ENCODE data around the gene GLUL. TPM values are rescaled to one million over a fixed set of nuclear protein-coding genes. Genes with fewer than 3 reads are reported as not detected.
A peak's percentile ranks its signal among the peaks of the same experiment; 100 is the strongest.

GLUL gene
- total and polyA plus RNA-seq, 7 experiments from 2014 or later: 44.9 to 357 (median 68.2) TPM

DNA sequence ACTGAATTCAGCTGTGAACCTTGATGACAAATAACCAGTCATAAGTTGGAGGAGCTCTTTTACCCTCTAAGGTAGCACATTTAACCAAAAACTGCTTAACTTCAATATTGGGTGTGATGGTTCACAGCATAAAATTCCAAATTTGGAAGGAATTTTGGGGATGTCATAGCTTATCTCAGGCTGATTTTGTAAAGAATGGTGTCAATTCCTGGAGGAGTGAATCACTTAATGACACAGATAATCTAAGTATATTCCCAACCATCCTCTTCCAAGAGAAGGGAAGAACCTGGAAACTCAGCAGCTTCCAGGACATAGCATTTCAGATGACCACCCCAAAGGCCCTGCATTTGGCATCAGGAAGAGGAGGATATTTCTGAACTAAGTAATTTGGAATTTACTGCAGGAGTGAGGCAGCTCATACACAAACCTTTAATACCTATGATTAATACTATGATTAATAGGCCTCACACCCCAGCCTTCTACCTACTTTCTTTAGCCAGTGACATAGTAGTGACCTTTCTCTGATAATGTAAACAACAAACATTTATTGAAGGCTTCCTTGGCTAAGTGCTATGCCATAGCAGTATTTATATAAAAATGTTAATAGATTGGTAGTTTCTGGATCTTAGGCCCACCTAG is 14.5 kb downstream of the GLUL start:
- Histone ChIP-seq H3K27me3 (ENCODE audit: control insufficient read depth in 2 of 2, insufficient read depth in 2 of 2, low read length in 2 of 2) (no peaks in the 10 kb centered on the region), H3K27ac (ENCODE audit: low read depth, low read length) (no peak overlapping the region), H3K4me1 (ENCODE audit: control insufficient read depth in 2 of 2, insufficient read depth in 2 of 2, low read length in 2 of 2) (no peaks in the 10 kb centered on the region), H3K9me3 (ENCODE audit: control insufficient read depth in 2 of 3, low read length in 3 of 3) (no peaks in the 10 kb centered on the region), H3K4me3 (ENCODE audit: low read length) (no peak overlapping the region), H3K36me3 (ENCODE audit: control insufficient read depth in 2 of 3, insufficient read depth in 3 of 3, low read length in 3 of 3) (no peaks in the 10 kb centered on the region)
- no peak for ATAC-seq
- ChIA-PET CTCF (no interaction called here), POLR2A (no interaction called here)
- H3K36me3 Mint-ChIP-seq: peaks cover 0 to 7% (median under 1%) of the 10 kb centered on the region in 5 donors
- intact Hi-C loops (cut with micrococcal nuclease): no loop called here
- no peak overlapping the region for H3K4me3 Mint-ChIP-seq
- H3K4me1 Mint-ChIP-seq: peaks cover 0 to 2% (median 0%) of the 10 kb centered on the region in 7 donors
- H3K27ac Mint-ChIP-seq: no peak overlapping the region
- H3K9me3 Mint-ChIP-seq: no peaks in the 10 kb centered on the region
- peaks cover 0 to 18% (median 0%) of the 10 kb centered on the region in 5 donors for H3K27me3 Mint-ChIP-seq
- no peak for DNase-seq

DNA sequence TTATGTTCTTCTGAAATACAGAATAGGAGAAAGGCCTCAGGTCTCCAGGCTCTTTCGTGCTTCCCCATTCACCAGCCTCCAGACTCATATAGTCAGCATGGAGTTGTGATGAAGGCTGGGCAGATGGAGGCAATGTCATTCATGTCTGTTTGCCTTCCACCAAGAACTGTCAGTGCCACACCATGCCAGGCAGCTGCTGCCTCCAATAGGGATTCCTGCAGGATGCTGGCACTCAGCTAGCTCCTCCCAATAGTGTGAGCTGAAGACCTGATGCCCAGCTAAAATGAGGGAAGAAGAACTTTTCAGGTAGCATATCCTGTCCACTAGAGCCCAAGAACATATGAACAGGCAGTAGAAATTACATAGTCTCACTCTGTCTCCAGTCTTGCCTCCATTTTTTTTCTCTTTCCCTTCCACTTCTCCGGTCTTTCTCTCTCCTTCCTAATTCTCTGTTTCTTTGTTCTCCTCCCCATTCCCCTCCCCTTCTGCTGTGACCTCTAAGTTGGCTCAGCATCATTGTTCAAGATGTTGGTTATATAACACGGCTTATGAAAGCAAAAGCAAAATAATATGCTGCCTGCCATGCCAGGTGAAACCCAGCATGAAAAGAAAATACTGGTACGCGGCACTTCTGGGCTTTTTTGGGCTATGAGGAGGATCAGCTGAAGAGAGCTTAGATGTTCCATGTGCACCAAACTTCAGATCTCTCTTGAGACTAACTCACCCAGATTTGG is 17.3 kb downstream of the GLUL start:
- DNase-seq (no peak), ATAC-seq (no peak)
- no peak overlapping the region for H3K4me3 ChIP-seq (ENCODE audit: low read length)
- no peaks in the 10 kb centered on the region for H3K36me3 Mint-ChIP-seq
- H3K27ac ChIP-seq (ENCODE audit: low read depth, low read length): no peak overlapping the region
- peaks cover 0 to 2% (median 0%) of the 10 kb centered on the region in 7 donors for H3K4me1 Mint-ChIP-seq
- ChIA-PET CTCF (no interaction called here), POLR2A (no interaction called here)
- no peaks in the 10 kb centered on the region for H3K4me1 ChIP-seq (ENCODE audit: control insufficient read depth in 2 of 2, insufficient read depth in 2 of 2, low read length in 2 of 2)
- no peak overlapping the region for H3K27ac Mint-ChIP-seq
- H3K9me3 Mint-ChIP-seq: no peaks in the 10 kb centered on the region
- intact Hi-C loops (cut with micrococcal nuclease): no loop called here
- peaks cover 0 to 21% (median 0%) of the 10 kb centered on the region in 5 donors for H3K27me3 Mint-ChIP-seq
- H3K36me3 ChIP-seq (ENCODE audit: control insufficient read depth in 2 of 3, insufficient read depth in 3 of 3, low read length in 3 of 3): no peaks in the 10 kb centered on the region
- H3K27me3 ChIP-seq (ENCODE audit: control insufficient read depth in 2 of 2, insufficient read depth in 2 of 2, low read length in 2 of 2): no peaks in the 10 kb centered on the region
- no peaks in the 10 kb centered on the region for H3K9me3 ChIP-seq (ENCODE audit: control insufficient read depth in 2 of 3, low read length in 3 of 3)
- no peak overlapping the region for H3K4me3 Mint-ChIP-seq

DNA sequence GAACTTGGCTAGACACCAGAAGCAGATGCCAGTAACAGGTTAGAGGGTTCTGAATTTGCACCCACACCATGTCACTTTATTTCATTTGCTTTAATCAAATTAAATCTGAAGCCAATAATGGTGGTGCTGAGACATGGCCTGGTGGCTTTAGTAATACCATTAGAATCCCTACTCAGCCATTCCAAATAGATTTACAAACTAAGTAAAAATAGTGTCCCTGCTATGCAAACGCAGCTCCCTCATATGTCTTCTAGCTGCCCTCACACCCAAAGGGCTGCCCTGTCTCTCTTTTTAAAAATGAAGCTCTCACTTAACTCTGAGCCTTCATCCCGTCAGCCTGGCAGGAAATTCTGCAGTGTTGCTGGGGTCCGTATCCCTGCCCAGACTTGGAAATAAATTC is 21.1 kb downstream of the GLUL start:
- DNase-seq (no peak), ATAC-seq (no peak)
- intact Hi-C loops (cut with micrococcal nuclease): no loop called here
- peaks cover 0 to 1% (median 0%) of the 10 kb centered on the region in 11 donors for H3K9me3 Mint-ChIP-seq
- Histone ChIP-seq H3K36me3 (ENCODE audit: control insufficient read depth in 2 of 3, insufficient read depth in 3 of 3, low read length in 3 of 3) (no peaks in the 10 kb centered on the region), H3K4me1 (ENCODE audit: control insufficient read depth in 2 of 2, insufficient read depth in 2 of 2, low read length in 2 of 2) (no peaks in the 10 kb centered on the region), H3K27me3 (ENCODE audit: control insufficient read depth in 2 of 2, insufficient read depth in 2 of 2, low read length in 2 of 2) (no peaks in the 10 kb centered on the region), H3K4me3 (ENCODE audit: low read length) (no peak overlapping the region), H3K9me3 (ENCODE audit: control insufficient read depth in 2 of 3, low read length in 3 of 3) (no peaks in the 10 kb centered on the region), H3K27ac (ENCODE audit: low read depth, low read length) (no peak overlapping the region)
- peak overlapping the region in 1 of 9 donors; percentile 11 for H3K27ac Mint-ChIP-seq
- ChIA-PET POLR2A (no interaction called here), CTCF (interaction anchor here (0.9 kb wide), 1 partner anchor 9 kb away, joined by 3 read pairs; no protein-coding TSS in a partner anchor)
- H3K27me3 Mint-ChIP-seq: peaks cover 0 to 33% (median 0%) of the 10 kb centered on the region in 5 donors
- H3K4me3 Mint-ChIP-seq: no peak overlapping the region
- peaks cover 0 to 3% (median 0%) of the 10 kb centered on the region in 5 donors for H3K36me3 Mint-ChIP-seq
- no peaks in the 10 kb centered on the region for H3K4me1 Mint-ChIP-seq

DNA sequence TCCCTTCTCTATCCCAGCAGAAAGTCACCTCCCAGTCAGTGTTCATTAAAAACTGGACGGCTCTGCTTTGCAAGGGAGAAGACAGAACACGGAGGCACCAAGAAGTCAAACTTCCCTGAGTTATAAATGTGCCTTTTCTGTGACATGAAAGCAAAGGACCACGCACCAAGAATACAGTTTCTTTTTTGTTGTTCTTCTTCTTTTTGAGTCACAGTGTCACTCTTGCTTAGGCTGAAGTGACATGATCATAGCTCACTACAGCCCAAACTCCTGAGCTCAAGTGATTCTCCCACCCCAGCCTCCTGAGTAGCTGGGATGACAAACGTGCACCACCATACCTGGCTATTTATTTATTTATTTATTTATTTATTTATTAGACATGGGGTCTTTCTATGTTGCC is 22.7 kb downstream of the GLUL start:
- Histone ChIP-seq H3K9me3 (ENCODE audit: control insufficient read depth in 2 of 3, low read length in 3 of 3) (no peaks in the 10 kb centered on the region), H3K4me3 (ENCODE audit: low read length) (no peak overlapping the region), H3K36me3 (ENCODE audit: control insufficient read depth in 2 of 3, insufficient read depth in 3 of 3, low read length in 3 of 3) (no peaks in the 10 kb centered on the region), H3K27ac (ENCODE audit: low read depth, low read length) (no peak overlapping the region), H3K4me1 (ENCODE audit: control insufficient read depth in 2 of 2, insufficient read depth in 2 of 2, low read length in 2 of 2) (no peaks in the 10 kb centered on the region), H3K27me3 (ENCODE audit: control insufficient read depth in 2 of 2, insufficient read depth in 2 of 2, low read length in 2 of 2) (no peaks in the 10 kb centered on the region)
- POLR2A ChIA-PET: no interaction called here
- H3K9me3 Mint-ChIP-seq: peaks cover 0 to 2% (median 0%) of the 10 kb centered on the region in 11 donors
- H3K4me1 Mint-ChIP-seq: no peaks in the 10 kb centered on the region
- intact Hi-C loops (cut with micrococcal nuclease): no loop called here
- H3K4me3 Mint-ChIP-seq: no peak overlapping the region
- no peak for ATAC-seq
- peaks cover 0 to 30% (median 0%) of the 10 kb centered on the region in 5 donors for H3K27me3 Mint-ChIP-seq
- CTCF ChIA-PET: interaction anchor here (0.6 kb wide), 1 partner anchor 7 kb away, joined by 4 read pairs; no protein-coding TSS in a partner anchor
- no peak overlapping the region for H3K27ac Mint-ChIP-seq
- H3K36me3 Mint-ChIP-seq: peaks cover 0 to 3% (median 0%) of the 10 kb centered on the region in 5 donors
- no peak for DNase-seq

DNA sequence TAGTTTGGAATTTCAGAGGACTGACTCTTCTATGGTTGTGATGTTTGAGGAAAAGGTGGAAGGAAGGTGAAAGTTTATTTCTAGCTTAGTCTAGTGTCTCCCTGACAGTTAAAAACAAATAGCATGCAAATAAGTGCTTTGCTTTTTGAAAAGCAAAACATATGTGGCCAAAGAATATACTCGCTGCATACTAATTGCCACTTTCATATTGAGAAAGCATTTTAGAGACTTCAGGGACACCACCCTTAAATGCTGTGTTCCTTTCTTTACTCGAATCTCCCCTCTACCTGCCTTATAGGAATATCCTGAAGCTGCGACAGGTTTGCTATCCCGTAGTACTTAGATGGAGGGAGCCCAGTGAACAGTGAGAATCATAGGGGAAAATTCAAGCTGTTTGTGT is 23.2 kb downstream of the GLUL start:
- Histone ChIP-seq H3K36me3 (ENCODE audit: control insufficient read depth in 2 of 3, insufficient read depth in 3 of 3, low read length in 3 of 3) (no peaks in the 10 kb centered on the region), H3K27ac (ENCODE audit: low read depth, low read length) (no peak overlapping the region), H3K27me3 (ENCODE audit: control insufficient read depth in 2 of 2, insufficient read depth in 2 of 2, low read length in 2 of 2) (no peaks in the 10 kb centered on the region), H3K4me3 (ENCODE audit: low read length) (no peak overlapping the region), H3K9me3 (ENCODE audit: control insufficient read depth in 2 of 3, low read length in 3 of 3) (no peaks in the 10 kb centered on the region), H3K4me1 (ENCODE audit: control insufficient read depth in 2 of 2, insufficient read depth in 2 of 2, low read length in 2 of 2) (no peaks in the 10 kb centered on the region)
- Mint-ChIP-seq H3K4me3 (no peak overlapping the region), H3K27ac (no peak overlapping the region), H3K4me1 (no peaks in the 10 kb centered on the region), H3K9me3 (peaks cover 0 to 2% (median 0%) of the 10 kb centered on the region in 11 donors), H3K27me3 (peaks cover 0 to 28% (median 0%) of the 10 kb centered on the region in 5 donors), H3K36me3 (peaks cover 0 to 3% (median 0%) of the 10 kb centered on the region in 5 donors)
- ChIA-PET POLR2A (no interaction called here), CTCF (interaction anchor here (0.6 to 0.7 kb wide), 2 partner anchors 8 to 961 kb away, joined by 3 to 4 read pairs; no protein-coding TSS in a partner anchor)
- no peak for DNase-seq
- ATAC-seq: no peak
- intact Hi-C loops (cut with micrococcal nuclease): no loop called here

DNA sequence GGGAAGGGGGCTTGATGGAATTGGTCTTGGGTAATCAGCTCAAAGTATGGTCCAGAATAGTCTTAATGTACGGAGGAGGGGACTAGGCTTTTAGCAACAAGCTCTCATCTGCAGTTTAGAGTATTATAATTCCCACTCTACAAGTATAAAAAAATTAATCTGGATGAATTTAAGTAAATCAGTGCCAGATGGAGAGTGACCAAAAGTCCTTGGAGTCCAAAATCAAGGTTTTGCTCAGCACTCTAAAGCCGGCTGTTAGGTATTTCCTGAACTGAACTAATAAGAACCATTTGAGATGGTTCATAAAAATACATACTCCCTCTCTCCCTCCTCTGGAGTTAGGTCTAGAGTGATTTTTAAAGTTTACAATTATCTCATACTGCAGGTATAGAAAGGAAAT is 23.7 kb downstream of the GLUL start:
- no peaks in the 10 kb centered on the region for H3K36me3 ChIP-seq (ENCODE audit: control insufficient read depth in 2 of 3, insufficient read depth in 3 of 3, low read length in 3 of 3)
- H3K36me3 Mint-ChIP-seq: peaks cover 0 to 3% (median 0%) of the 10 kb centered on the region in 5 donors
- H3K4me3 ChIP-seq (ENCODE audit: low read length): no peak overlapping the region
- no peaks in the 10 kb centered on the region for H3K27me3 ChIP-seq (ENCODE audit: control insufficient read depth in 2 of 2, insufficient read depth in 2 of 2, low read length in 2 of 2)
- ATAC-seq (no peak), DNase-seq (no peak)
- no peaks in the 10 kb centered on the region for H3K4me1 Mint-ChIP-seq
- H3K4me3 Mint-ChIP-seq: no peak overlapping the region
- H3K4me1 ChIP-seq (ENCODE audit: control insufficient read depth in 2 of 2, insufficient read depth in 2 of 2, low read length in 2 of 2): no peaks in the 10 kb centered on the region
- CTCF ChIA-PET: interaction anchor here (0.7 kb wide), 2 partner anchors 54 to 962 kb away, joined by 3 read pairs; no protein-coding TSS in a partner anchor
- no peak overlapping the region for H3K27ac ChIP-seq (ENCODE audit: low read depth, low read length)
- no peak overlapping the region for H3K27ac Mint-ChIP-seq
- peaks cover 0 to 2% (median 0%) of the 10 kb centered on the region in 11 donors for H3K9me3 Mint-ChIP-seq
- POLR2A ChIA-PET: no interaction called here
- H3K9me3 ChIP-seq (ENCODE audit: control insufficient read depth in 2 of 3, low read length in 3 of 3): no peaks in the 10 kb centered on the region
- intact Hi-C loops (cut with micrococcal nuclease): no loop called here
- peaks cover 0 to 25% (median 0%) of the 10 kb centered on the region in 5 donors for H3K27me3 Mint-ChIP-seq
